Neural progenitor cell (in vitro differentiated cells): ENCODE data around the gene CC2D2A.

Source experiments
- CTCF ChIP-seq: fragments of 200-600 bp; sonication (generic); IDR thresholded peaks from 2 replicates; pipeline ENCODE4 v1.5.1; 2017; ENCODE audit warnings: antibody characterized with exemption, mild to moderate bottlenecking
- EZH2 ChIP-seq: fragments of 200-600 bp; sonication (generic); IDR thresholded peaks from 2 replicates; pipeline ENCODE4 v1.6.1; 2017; ENCODE audit warnings: antibody characterized with exemption, mild to moderate bottlenecking, moderate library complexity
- EZH2phosphoT487 ChIP-seq: fragments of 200-600 bp; sonication (generic); IDR thresholded peaks from 2 replicates; pipeline ENCODE4 v1.6.1; 2017; ENCODE audit warnings: antibody characterized with exemption

GRCh38 chr4:15550491-15550890, 80.8 kb downstream of the CC2D2A start:
- TF ChIP-seq CTCF (no peak), EZH2phosphoT487 (no peak), EZH2 (no peak)
